GM18909 (cell line): ENCODE results near the gene MAPK8.

Experiments
- ATAC-seq: cut with Tn5 transposase; IDR thresholded peaks from one replicate; pipeline ENCODE4 v1.9.1; 2021; ENCODE audit warnings: mild to moderate bottlenecking; ENCODE audit not compliant: unreplicated experiment, poor library complexity

The MAPK8 gene

DNA sequence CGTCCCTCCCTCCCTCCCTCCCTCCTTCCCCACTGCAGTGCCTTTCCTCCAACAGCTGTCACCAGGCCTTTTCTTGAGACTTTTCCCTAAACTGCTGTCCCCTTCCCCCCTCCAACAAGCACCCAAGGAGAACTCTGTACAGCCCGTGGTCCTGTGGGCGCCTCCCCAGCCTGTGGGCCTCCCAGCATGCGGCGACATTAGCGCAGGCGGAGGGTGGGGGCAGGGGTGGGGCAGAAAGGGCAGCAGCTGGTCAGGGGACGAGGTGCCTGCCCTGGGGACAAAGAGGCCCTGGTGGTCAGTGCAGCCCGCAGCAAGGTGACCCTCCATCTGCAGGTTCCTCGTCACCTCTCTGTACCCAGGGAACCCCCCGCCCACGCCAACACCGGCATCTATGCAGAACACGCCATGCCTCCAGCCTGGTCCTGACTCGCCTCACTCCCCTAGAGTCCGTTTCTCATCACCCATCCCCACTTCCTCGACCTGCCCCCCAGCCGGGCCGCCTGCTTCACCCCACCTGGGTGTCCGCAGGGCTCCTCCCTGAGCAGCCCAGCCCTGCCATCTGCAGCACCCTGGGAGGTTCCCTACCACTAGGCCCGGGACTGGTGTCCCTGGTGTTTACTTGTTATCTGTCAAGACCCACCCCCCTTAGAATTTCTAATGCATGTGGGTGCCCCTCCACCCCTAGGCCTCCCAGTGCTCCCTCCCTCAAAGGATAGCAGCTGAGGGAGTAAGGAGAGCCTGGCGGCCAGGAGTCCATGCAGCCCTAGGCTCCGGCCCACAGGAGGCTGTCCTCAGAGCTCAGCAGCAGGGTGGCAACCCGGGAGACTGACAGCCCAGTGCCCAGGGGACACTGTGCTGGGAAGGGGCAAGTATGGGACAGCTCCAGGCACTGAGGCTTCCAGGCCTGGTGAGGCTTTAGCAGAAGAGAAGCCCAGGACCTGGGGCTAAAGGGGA is 150.6 kb downstream of the MAPK8 start:
- no peak for ATAC-seq

GRCh38 chr10:48457949-48458661 is 151.6 kb downstream of the MAPK8 start:
- ATAC-seq, result no peak

DNA sequence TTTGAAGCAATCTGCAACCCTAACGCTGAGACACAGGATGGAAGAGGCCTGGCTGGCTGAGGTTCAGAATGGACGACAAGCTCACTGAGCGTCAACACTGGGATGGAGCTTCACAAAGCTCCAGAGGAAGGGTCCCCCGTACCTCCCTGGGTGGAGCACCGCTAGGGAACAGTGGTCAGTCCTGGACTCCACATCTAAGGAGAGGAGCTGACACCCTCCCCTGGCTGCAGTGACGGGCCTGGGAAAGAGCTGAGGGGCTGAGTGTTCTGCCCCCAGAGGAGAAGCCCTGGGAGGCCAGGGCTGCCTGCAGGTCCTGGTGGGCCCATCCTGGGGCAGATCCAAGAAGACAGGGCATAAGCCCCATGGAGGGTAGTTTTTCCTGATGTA is 152.2 kb downstream of the MAPK8 start:
- ATAC-seq, result no peak

GRCh38 chr10:48459270-48460150 is 153.0 kb downstream of the MAPK8 start:
- no peak for ATAC-seq

- ATAC-seq, result no peak
Measured at GRCh38 chr10:48460182-48460581, 153.7 kb downstream of the MAPK8 start.

GRCh38 chr10:48461623-48462481 is 155.4 kb downstream of the MAPK8 start:
- no peak for ATAC-seq

DNA sequence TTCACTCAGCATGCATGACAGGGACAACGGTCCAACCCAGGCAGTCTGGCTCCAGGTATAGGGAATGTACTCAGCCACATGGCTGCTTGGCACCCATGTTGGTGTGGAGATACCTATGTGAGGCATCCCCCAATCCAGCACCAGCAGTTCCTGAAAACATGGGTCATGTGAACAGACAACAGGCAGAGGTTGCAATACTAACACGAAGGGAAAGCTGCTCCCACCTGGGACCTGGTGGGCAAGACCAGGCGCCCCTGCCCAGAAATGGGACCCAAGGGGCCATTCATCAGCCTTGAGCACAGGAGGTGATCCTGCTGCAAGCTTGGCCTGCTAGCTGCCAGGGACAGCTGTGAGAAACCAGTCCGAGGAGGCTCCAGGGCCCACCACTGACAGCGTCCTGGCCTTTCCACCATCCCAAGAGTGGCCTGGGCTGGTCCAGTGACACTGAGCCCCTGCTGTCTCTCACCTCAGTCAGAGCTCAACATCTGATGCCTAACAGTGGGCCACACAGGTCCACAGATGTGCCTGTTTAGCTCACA is 156.1 kb downstream of the MAPK8 start:
- no peak for ATAC-seq

DNA sequence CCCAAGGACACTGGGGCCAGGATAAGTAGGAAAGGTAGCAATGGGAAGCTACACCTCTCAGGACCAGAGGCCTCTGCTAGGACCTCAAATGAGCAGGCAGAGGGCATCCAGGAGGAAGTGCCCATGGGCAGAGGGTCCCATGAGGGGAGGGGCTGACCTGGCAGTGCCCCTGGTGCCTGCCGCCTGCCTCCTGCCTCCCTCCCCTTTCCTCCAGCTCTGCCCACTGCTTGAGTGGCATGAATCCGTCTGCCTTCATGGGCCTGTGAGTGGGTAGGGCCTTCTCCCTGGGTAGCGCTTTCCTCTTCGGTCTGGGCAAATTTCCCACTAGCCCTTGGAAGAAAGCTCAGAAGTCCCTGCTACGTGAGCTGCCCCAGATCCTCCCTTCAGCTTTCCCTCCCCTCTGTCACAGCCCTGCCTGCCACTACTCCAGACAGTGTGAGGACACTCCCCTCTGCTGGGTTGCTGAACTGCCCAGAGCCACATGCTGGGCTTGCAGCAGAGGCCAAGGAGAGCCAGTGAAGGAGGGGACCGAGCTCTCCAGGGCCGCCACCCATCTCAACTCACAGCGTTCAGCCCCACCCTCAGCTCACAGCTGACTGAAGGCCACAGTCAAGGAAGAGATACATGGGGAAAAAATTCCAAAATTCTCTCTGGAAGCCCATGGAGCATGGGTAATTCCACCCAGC is 157.0 kb downstream of the MAPK8 start:
- ATAC-seq, result no peak

DNA sequence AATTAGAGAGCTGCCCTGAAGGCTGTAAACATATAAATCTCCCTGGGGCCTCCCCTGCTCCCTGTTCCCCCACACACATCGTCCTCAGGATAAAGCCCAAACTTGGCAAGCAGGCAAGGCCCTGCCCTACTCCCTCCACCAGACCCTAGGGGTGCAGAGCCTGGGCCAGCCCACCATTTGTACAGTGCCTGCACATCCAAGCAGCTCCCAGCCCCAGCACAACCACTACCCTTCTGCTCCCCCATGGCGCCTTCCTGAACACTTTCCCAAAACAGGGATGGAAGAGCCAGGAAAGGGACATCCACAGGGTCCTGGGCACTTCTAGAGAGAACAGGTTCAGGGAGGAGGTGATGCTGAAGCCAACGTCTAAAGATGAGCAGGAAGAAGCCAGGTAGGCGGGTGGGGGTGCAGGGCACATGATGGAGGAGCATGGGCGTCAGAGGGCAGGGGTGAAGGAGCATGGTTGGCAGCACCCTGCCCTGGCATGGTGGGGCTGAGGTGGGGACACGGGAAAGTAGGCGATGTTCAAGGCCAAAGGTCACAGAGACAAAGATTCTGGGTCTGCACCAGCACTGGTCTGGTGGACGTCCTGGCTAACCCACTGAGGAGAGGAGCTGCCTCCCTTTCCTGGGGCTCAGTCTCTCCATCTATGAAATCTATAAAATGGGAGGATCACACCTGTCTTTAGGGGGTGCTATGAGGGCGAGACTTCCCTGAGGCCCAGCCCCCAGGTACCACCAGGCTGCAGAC is 157.8 kb downstream of the MAPK8 start:
- ATAC-seq, result no peak

- ATAC-seq, result no peak
Measured at GRCh38 chr10:48464871-48465736, 158.6 kb downstream of the MAPK8 start.

- no peak for ATAC-seq
Measured at GRCh38 chr10:48465860-48466521, 159.5 kb downstream of the MAPK8 start.

GRCh38 chr10:48466611-48467240 is 160.2 kb downstream of the MAPK8 start:
- ATAC-seq, result no peak

DNA sequence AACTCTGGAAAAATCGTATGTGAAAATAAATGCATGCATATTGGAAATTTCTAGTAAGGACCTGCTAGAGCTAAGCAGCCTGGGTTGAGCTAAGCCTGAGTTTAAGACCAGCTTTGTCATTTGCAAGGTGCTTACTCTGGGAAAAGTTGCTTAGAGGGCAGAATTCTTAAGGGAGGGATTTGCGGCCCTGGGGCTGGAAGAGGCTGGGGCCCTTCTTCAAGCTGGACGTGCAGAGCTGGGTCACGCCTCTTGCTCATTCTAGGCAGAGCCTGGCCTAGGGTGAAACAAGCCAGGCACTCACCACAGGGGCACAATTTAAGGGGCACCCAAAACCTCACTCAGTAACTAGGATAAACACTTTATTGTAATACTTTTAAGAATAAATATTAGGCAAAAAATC is 161.2 kb downstream of the MAPK8 start:
- ATAC-seq, result no peak

- no peak for ATAC-seq
Measured at GRCh38 chr10:48468130-48468790, 161.8 kb downstream of the MAPK8 start.

DNA sequence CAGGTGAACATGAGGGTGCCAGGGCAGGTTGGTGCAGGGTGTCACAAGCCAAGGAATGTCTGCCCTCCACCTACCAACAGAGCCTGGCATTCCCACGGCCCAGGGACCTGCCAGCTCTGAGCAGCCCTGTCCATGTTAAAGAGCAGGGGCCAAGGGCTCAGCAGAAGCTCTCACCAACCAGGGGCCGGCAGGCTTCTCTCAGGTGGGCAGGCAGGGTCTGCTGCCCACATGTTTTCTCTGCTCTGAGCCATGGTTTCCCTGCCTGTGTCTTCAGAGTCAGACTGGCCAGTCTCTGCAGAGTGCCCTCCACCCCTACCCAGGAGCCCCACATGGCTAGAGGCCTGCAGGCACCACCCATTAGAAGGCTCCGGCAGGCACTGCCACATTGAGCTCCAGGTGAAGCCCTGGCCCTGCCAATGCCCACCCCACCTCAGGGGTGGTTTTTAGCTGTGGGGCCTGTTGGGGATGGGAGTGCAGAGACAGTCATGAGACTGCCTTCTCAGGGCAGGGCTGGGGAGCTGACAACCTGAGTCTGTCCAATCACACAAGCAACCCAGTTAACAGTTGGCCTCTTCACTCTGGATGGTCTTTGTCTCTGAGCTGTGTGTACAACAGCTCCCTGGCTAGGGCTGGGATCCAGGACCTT is 162.5 kb downstream of the MAPK8 start:
- no peak for ATAC-seq
